Erythroblast (primary cell): Measurements from ENCODE around the gene DSC2.

Source experiments
- GATA1 ChIP-seq: IDR thresholded peaks from 2 replicates; pipeline ENCODE4 v1.6.1; 2011; ENCODE audit warnings: low read depth, mild to moderate bottlenecking, control low read depth, low read length, moderate library complexity
- POLR2A ChIP-seq: IDR thresholded peaks from 2 replicates; pipeline ENCODE4 v1.6.1; 2011; ENCODE audit warnings: mild to moderate bottlenecking, low read length

DNA sequence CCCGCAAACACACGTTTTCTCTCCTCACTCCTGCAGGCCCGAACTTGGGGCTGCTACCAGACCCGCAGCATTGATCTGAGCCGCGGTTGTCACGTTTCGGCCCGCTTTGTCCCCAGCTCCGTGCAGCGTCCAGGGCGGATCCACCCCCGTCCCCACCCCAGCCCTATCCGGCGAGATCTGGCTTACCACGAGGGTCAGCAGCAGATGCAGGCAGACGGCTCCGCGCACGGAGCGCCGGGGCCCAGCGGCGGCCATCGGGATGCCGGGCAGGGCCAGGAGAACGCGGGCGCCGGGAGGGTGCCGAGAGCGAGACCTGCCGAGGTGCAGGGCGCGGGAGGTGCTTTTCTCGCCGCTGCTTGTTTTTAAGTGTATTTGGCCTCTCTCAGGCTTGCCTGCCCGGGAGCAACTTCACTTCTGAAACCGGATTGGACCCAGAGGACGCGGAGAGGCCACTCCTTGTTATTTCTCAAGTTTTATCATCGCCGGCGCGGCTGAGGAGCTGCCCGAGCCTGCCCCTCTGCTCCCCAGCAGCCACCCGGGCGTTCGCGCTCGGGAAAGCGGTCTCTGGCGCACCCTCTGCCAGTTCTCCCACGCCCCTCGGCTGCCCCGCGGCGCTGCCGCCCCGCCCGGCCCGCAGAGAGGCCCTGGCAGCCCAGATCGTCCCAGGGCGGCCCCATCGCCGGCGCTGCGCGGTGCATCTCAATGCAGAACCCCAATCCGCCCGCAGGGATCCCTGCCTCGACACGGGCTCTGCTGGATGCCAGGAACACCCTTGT is 59.6 kb downstream of the DSC2 start, which contains the start of gene DSC3:
- TF ChIP-seq POLR2A = no peak
- no peak for TF ChIP-seq GATA1
